Loucy (cell line): Measurements from ENCODE around the gene CUL9.

Experiments
- CTCF ChIP-seq: fragments of 200-600 bp; sonication (generic); conservative IDR thresholded peaks from 2 replicates; pipeline ENCODE4 v1.5.1; 2014; ENCODE audit warnings: mild to moderate bottlenecking, antibody characterized with exemption, low read length
- EZH2phosphoT487 ChIP-seq: fragments of 200-600 bp; IDR thresholded peaks from 2 replicates; pipeline ENCODE4 v1.6.1; 2018; ENCODE audit warnings: antibody characterized with exemption, mild to moderate bottlenecking, moderate library complexity, borderline replicate concordance

- TF ChIP-seq CTCF (no peak), EZH2phosphoT487 (no peak)
Observed at GRCh38 chr6:43186706-43187105, 4.7 kb downstream of the CUL9 start.
